Fibroblast of skin of abdomen (primary cell): Measurements from ENCODE around the gene DUSP5.
A peak's percentile ranks its signal among the peaks of the same experiment; 100 is the strongest.

Source experiments
- DNase-seq: peaks from one replicate; pipeline ENCODE4 v3.0.0-alpha.2; 2013

DUSP5 gene

DNA sequence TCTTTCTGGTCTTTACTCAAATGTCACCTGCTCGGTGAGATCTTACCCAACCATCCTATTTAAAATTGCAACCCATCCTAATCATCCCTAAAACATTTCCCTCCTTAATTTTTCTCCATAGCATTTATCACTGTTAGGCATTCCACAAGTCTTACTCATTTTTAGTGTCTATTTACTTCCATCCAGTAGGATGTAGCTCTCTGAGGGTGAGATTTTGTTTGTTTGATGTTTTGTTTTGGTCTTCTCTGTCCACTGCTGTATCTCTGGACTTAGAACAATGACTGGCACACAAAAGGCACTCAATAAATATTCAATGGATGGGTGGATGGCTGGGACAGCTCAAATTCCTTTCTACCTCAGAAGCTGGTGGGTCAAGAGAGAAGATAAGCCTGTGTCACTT, 15.8 kb upstream of the DUSP5 start:
- peak; percentile 49 for DNase-seq

DNA sequence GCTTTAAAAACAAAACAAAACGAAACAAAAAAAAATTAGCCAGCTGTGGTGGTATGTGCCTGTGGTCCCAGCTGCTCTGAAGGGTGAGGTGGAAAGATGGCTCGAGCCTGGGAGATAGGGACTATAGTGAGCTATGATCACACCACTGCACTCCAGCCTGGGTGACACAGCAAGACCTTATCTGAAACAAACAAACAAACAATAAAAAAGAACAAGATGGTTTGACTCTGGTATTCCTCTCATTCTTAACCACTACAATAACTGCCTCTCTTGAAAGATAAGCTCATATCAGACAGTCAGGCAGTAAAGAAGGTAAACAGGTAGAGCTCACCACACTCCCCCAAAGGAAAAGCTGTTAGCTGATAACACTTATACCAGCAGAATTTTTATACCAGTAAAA, 14.1 kb upstream of the DUSP5 start:
- DNase-seq, result no peak

DNA sequence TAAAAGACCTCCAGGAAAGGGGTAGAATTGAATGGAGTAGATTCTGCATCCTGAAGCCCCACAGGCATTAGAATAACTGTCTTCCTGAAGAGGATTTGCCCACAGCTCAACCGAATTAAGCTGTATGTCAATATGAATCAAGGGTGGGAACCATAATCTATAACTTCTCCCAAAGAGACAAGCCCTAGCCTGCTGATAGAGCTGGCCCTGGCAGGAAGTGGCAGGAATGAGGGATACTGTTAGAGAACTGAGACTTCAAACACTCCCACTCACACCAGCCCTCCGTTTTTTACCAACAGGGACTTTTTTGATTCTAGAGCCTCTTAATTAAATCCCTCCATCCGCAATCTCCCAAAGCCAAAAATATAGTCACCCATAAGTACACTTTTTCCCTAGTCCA, 12.2 kb upstream of the DUSP5 start:
- DNase-seq, result no peak

DNA sequence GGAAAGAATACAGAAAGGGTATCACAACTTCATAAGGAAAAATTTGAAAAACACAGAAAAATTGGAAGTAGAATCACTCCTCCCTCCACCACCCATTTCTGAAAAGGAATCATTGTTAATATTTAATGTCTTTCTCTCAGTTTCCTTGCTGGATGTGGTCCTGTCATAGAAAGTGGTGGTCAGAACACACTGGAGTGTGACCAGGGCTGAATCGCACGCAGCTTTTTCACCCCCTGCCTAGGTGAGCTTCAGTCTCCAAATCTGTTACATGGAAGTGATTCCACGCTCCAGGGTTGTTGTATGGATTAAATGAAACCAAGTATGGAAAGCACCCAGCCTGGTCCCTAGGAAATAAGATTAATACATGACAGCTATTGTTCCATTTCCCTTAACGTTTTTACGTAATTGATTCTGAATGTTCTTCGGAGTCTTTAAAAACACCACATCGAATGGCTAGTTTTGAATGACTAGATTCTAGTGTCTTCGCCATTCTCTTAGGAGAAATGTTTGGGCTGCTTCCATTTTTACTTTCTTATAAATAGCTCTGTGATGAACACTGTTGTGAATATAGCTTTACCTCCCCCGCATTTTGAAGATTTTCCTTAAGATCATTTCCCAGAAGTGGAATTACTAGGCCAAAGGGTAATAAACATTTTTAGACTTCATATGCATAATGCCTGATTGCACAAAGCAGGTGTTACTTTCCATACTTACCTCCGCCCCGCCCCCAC, 10.9 kb upstream of the DUSP5 start:
- DNase-seq, result no peak

DNA sequence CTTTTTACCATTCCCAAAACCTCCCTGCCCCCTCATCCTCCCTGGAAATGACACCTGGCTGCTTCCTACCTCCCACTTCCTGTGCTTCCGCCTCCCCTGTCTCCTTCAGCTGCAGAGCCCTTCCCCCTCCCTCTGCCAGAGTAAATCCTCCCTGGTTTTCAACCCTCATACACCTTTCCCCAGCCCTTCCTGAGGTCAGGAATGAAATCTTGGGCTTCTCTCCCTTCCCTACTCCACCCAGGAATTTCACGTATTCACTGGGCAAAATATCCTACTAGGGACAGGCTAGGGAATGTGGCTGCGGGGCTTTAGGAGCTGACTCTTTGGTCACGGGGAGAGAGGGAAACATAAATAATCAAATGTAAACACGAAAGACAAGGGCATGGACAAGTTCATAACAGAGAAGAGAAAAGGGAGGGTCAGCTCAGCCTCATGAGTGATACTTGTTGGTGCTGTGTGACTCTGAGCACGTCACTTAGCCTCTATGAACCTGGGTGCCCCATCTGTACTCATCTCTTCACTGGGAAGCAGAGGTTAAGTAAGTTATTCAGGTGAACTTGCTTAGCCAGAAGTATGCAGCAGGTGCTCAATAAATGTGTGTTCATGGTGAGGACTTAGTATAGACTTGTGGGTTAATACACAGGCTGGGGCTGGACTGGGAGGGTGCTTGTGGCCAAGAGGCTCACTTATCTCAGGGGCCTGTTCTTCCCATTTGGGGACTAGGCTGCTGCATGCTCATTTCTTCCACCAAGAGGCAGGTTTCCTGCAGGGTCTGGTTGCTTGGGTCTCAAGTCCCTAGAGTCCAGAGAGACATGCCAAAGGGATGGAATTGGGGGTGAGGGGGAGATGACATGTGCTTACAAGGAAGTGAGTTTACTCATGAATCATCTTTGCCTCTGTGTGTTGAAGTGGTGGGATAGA, 10.0 kb upstream of the DUSP5 start:
- peak; percentile 76 for DNase-seq

DNA sequence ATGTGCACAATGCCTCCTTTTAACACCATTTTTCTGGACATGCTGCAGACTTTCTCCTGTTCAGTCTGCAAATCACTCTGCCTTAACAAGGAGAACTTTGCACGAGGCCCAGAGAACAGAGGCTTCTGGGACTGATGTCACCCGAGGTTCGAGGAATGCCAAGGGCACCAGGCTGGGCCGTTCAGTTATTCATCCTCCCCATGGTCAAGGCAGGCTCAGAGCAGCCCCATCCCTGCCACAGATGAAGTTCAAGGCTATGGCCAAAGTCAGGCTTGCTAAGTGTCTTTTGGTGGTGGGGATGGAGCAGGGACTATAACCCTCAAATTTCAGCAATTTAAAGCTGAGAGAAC, 9.4 kb upstream of the DUSP5 start:
- no peak for DNase-seq

DNA sequence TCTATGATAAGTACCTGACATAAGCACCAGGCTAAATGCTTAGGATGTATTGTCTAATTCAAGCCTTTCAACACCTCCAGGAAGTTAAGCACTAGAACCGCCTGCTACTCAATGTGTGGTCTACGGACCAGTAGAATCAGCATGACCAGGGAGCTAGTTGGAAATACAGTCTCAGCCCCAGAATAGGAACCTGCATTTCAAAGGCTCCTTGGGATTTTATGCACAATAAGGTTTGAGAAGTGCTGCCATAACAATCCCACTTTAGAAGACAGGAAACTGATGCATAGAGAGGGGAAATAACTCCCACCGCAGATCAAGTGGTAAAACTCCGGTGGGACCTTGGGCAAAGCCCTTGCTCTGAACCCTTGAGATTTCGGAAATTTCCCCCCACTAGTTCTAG, 8.8 kb upstream of the DUSP5 start:
- no peak for DNase-seq

DNA sequence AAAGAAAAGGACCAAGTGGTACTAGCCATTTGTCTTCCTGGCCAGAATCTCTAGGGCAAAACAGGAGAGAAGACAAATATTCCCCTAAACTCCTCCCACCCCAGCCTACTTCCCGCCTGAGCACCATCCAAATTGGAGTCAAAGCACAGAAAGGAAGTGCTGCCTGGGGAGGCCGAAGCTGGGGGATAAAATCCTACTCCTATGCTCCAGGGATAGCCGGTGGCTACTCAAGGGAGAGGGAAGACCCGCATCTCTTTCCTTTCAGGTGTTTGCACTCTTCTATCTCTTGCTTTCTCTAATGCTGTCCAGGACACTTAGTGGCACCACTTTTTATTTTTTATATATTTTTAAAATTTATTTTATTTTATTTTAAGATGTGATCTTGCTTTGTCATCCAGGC, 7.1 kb upstream of the DUSP5 start:
- DNase-seq, result no peak

DNA sequence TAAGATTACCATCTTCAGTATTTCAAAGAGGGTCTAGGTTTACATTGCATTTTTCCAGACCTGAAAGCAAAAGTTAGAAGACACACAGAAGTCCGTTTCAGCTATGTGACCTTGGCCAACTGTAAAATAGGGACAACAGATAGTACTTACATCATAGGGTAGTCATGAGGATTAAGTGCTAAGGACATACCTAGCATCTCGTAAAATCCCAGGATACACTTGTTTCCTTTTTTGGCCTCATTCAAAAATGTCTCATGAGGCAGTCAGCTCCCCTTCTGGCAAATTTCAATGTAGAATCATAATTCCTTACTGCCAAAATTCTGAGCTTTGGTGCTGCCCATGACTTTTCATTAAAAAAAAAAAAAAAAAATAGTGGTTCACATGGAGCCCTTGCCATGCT, 6.4 kb upstream of the DUSP5 start:
- no peak for DNase-seq

DNA sequence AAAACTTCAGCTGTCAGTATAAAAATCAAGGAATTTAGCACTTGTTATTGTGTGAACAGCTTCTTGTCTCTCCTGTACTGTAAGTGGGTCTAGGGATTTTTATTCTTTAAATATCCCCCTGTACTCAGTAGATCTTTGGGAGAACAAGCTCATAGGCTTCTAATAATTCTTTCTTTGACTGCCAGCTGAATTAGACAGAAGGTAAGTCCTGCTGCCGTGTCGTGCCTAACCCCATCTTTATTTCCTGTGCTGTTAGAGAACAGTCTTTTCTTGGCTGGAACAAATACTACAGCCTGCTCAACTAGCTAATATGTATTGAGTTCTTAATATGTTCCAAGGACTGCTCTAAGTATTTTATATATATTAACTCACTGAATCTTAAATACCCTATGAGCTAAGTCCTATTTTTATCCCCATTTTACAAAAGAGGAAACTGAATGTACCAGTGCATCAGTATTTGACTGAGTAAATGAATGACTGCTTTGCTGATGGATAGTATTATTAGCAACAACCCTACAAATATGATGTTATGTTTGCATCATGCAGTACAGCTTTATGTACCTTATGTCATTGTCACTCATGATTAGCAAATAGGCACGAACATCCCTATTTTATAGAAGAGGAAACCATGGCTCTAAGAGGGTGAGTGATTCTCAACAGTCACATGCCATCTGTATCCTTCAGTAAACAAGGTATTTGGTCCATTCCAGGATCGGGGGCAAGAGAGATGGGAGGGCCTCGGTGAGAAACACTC, 5.5 kb upstream of the DUSP5 start:
- no peak for DNase-seq

DNA sequence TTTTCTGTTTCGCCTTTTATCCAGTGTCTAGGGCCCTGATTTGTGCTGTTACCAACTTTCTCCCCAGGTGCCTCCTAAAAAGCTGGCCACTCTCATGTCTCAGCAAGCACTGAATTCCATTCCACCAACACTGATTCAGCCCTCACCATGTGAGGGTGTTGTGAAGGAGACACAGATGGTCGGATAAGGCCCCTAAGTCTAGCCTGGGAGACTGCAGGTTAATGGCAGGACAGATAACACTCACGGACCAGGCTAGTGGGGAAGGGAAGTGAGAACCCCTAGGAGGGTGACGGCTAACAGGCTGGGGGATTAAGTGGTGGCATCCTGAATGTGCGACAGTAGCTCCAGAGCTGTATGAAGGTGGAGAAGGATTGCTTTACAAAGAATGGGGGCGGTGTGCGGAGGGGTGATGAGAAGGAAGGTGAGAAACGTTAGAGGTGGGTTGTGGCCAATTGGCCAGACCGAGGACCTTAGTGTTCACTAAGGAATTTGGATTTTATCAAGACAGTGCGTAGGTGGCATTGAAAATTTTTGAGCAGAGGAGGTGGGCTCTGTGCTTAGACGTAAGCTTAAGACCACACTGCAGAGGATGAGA, 3.8 kb upstream of the DUSP5 start:
- DNase-seq, result no peak

DNA sequence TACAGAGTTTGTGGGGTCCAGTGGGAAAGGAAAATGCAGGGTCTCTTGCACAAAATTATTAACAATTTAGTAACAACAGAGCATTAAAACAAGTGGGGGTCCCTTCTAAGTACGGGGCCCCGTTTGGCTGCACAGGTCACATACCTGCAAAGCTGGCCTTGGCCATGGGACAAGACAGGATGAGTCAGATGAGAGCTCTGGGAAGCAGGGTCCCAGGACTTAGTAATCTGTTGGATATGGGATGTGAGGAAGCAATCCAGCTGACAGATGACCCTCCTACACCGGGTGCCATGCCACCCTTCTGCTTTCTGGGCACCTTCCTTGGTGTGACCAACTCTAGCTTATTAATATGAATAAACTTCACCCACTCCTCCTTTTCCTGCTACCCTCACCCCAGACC, 3.2 kb upstream of the DUSP5 start:
- no peak for DNase-seq

DNA sequence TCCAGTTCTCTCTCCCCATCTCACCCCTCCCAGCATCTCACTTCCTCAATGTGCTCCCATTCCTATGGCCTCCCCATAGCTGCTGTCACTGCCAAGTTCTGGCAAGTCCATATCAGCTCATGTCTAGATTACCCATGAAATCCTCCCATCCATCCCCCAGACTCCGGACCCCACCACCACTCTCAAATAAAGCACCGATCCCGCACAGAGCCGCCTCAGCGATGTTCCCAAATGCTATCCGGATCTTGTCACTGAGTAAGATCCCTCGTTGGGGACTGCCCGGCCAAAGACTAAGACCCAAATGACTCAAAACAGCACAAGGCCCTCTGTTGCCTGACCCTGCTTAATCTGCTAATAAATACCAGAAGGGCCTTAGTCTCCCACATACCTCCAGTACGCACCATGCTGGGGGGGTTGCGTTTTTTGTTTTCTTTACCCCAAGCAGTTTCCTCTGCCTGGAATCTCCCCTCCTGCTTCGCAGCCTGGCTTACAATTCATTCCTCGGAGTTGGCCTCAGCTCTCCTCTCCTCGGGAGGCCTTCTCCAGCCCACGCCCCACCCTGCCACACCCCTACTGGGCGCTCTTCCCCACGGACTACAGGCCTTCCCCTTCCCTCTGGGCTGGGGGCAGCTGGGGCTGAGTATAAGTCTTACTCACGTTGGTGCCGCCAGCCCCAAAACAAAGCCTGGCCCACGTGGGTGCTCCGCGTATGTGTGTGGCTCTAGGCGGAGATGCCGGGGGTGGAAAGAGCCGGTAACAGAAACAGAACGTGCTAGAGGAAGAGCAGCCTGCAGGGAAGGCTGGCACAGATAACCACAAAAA, 1.8 kb upstream of the DUSP5 start:
- peak; percentile 94 for DNase-seq

DNA sequence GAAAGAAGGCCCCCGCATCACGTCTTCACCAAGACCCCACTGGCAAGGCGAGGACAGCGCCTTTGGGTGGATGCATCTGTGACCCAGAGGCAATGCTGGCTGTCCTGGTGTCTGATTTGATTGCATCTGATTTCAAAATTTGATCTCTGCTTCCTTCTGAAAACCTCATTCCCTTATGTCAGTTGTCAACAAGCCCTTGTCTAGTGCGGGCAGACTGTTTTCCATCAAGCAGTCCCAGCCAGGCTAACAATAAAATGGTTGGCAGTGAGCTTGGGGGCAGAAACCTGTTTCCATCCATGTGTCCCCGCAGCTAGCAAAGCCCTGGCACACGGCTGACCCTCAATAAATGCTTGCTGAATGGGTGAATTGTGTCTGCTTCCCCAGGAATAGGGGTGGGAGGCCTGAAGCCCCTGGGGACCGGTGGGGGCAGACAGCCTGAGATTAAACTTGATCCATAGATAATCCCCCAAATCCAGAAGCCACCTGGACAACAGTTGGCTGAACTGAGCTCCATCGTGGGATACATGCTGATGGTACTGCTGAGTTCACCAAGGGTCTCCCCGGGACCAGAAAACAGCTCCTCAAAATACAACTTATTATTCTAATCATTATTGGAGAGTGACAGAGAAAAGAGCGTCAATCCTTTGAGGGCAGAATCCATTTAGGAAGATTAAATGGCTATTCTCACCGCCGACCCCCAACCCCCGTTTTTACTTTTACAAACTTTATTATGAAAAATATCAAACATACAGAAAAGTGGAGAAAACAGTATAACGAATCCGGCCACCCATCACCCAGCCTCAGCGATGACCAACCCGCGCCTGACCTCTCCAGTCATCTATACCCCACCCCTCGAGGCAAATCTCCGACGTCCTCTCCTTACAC, 912 bp upstream of the DUSP5 start:
- DNase-seq, result no peak

DNA sequence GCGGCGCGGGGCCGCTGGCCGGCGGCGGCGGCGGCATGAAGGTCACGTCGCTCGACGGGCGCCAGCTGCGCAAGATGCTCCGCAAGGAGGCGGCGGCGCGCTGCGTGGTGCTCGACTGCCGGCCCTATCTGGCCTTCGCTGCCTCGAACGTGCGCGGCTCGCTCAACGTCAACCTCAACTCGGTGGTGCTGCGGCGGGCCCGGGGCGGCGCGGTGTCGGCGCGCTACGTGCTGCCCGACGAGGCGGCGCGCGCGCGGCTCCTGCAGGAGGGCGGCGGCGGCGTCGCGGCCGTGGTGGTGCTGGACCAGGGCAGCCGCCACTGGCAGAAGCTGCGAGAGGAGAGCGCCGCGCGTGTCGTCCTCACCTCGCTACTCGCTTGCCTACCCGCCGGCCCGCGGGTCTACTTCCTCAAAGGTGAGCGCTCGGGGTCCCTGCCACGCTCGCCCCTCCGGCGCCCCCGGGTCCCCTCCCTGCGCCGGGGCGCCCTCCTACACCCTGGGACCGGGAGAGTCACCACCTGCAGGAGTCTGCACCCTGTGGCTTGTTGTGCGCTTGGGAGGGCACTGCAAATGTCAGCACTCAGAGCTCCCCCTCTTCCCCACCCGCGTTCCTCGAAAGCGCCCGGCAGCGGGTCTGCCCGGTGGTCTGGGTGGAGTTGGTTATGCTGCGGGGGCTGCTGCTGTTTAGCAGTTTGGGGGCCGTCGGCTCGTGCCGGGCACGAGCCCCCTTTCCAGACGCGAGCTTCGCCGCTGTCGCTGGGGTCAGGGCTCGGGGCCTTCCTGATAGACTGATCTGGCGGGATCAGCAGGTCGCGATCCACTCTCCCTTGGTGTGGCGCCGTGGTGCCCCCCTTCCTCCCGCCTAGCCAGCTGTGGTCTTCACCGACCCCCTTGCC, 627 bp downstream of the DUSP5 start:
- peak; percentile 55 for DNase-seq

DNA sequence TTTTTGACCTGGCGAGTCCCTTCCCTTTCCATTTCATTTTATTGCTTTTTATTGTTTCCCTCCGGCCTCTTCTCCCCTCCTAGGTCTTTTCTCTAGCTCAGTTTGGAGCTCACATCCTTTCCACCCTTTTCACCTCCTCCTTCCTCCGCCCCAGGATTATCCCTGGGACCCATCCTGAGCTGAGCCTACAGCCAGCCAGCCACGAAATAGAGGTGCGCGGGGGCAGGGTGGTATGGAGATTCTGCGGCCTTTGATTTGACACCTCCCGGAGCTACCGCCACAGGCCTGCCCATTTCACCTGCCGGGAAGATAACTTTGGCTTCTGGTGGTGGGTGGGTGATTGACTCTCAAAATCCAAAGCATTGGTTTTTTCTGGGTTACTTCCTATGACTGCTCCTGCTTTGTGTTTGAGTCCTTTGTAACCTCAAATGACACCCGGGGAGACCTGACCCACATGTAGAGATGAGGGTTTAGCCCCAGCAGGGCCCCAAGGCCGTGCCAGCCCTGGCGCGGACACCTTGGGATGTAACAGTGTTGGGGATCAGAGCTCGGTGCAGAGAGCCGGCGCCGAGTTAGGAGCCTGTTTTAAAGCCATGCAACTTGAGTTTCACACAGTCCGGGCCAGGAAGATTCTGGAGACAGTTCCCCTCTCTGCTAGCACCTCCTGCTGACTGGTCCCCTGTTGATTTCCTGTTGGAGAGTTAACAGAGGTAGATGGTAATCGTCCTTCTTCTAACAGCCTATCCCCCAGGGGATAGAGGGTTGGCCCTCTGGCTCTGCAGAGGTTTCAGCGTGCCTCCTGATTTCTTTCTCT, 1.5 kb downstream of the DUSP5 start:
- DNase-seq, result peak; percentile 75

DNA sequence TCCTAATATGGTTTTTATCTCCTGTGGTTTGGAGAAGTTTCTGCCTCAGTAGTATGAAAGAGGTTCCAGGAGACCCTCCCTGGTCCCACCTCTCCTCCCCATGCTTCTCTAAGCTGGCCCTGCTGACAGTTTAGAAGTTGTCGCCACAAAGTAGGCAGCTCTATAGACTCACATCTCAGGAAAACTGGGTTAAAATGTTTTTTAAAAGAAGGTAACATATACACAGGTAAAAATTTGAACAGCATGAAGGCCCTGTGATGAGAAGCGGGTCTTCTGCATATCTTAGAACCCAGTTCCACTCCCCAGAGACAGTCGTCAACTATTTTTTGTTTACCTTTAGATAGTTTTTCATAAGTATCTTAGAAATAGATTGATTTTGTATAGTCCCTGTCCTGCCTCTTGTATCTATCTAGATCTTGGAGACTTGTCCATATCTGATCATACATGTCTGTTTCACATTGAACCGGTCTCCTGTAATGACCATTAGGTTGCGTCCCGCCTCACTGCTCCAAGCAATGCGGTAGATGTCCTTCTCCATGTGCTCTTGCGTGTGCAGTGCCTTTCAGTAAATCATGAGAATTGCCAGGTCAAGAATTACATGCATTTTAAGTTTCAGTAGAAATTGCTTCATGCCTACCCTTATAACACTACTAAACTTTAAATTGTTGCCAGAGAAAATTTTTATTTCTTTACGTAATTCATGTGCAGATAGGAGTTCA, 2.2 kb downstream of the DUSP5 start:
- DNase-seq, result no peak

DNA sequence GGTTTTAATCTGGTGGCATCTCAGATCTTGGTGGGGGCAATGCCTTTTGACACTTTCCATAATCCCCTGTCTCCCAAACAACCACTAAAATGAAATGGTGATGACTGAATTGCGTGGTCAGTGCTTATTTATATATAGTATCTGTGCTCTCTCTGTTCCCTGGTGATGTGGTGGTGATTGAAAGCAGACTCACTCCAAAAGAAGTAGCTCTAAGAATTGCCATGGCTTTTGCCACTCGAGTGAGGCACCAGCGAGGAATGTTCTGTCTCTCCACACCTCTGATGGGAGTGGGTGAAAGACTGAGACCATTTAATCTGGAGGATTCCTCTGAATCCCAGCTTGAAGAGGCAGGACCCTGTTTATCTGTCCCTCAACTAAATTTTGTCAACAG, 2.8 kb downstream of the DUSP5 start:
- peak; percentile 85 for DNase-seq
